A673 (cell line): ENCODE measurements around the gene ARHGEF6.

ENCODE experiments used
- CTCF ChIP-seq: fragments of 300-800, 200-600 bp; sonication (generic); conservative IDR thresholded peaks from 2 replicates; pipeline ENCODE4 v1.5.1; 2017; ENCODE audit warnings: low read depth, mild to moderate bottlenecking, antibody characterized with exemption, low read length, moderate library complexity, mixed read lengths
- EZH2 ChIP-seq: fragments of 200-600 bp; sonication (generic); IDR thresholded peaks from 2 replicates; pipeline ENCODE4 v1.6.1; 2017; ENCODE audit warnings: borderline replicate concordance, low read depth, mild to moderate bottlenecking, mixed read lengths, antibody characterized with exemption, low read length; ENCODE audit not compliant: poor library complexity, severe bottlenecking

DNA sequence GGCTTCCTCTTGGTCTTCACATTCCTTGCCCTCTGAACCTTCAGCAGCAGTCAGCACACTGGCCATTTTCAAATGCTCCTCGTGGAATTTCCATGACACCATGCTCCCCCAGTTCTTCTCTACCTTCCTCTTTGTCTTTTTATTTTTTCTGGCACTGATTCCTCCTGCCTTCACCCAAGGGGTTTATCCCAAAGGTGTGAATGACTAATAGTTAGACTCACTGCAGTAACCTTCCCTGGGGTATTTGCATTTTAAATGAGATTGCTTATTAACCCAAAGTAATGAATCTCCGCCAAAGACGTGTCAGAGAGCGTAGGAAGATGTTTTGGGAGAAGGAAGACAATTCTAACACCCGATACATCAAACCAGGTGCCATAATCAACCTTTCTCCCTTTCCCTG, 96.6 kb downstream of the ARHGEF6 start:
- TF ChIP-seq CTCF = no peak
- no peak for TF ChIP-seq EZH2
